ENCODE data around the gene ATXN7L1. TPM values are rescaled to one million over a fixed set of nuclear protein-coding genes. Genes with fewer than 3 reads are reported as not detected.

Gene ATXN7L1
- total and polyA plus RNA-seq, 2 donors (not counting 1 experiment from before 2014, with no cell fraction given): 7.1 to 40.6 TPM

- WGBS (ENCODE audit: insufficient coverage): 77% methylated on average over 11 of the region's 12 CpGs
- Mint-ChIP-seq H3K4me3 (no peak overlapping the region), H3K9me3 (ENCODE audit: insufficient read depth) (no peaks in the 10 kb centered on the region), H3K4me1 (peaks cover 27% of the 10 kb centered on the region), H3K27me3 (no peaks in the 10 kb centered on the region), H3K27ac (no peak overlapping the region)
- Histone ChIP-seq H3K4me1 (ENCODE audit: control insufficient read depth in 2 of 2, insufficient read depth in 2 of 2, low read length in 2 of 2) (peaks cover 9 to 16% of the 10 kb centered on the region in 2 donors), H3K36me3 (replicated peaks in 1 of 2; ENCODE audit: control extremely low read depth in 1 of 2, control insufficient read depth in 1 of 2, extremely low read depth in 1 of 2, insufficient read depth in 2 of 2, low read length in 1 of 2) (no peaks in the 10 kb centered on the region), H3K4me3 (ENCODE audit: control extremely low read depth in 1 of 5, extremely low read depth in 1 of 5, insufficient read depth in 1 of 5, low read depth in 2 of 5, low read length in 4 of 5) (no peak overlapping the region), H3K4me2 (replicated peaks; ENCODE audit: low read depth, low read length, poor library complexity, severe bottlenecking) (peak overlapping the region; percentile 21), H4K20me1 (ENCODE audit: control insufficient read depth, insufficient read depth, low read length, poor library complexity, severe bottlenecking) (no peaks in the 10 kb centered on the region), H3K27me3 (replicated peaks in 1 of 4; ENCODE audit: control extremely low read depth in 1 of 4, control insufficient read depth in 3 of 4, insufficient read depth in 4 of 4, low read length in 3 of 4) (no peaks in the 10 kb centered on the region), H2AFZ (ENCODE audit: insufficient read depth, low read depth, low read length, poor library complexity, severe bottlenecking) (peak overlapping the region; percentile 57), H3K9ac (ENCODE audit: low read length) (no peak overlapping the region), H3K27ac (ENCODE audit: low read length in 2 of 2) (no peak overlapping the region), H3K9me3 (ENCODE audit: control extremely low read depth in 1 of 3, control insufficient read depth in 2 of 3, insufficient read depth in 1 of 3, low read length in 2 of 3) (peaks cover 0 to 14% (median 3%) of the 10 kb centered on the region in 3 donors), H3K79me2 (ENCODE audit: control insufficient read depth, insufficient read depth, low read length) (no peaks in the 10 kb centered on the region)
- ATAC-seq (ENCODE audit: low read depth) (no peak), DNase-seq (peak; percentile 10)
- ChIA-PET POLR2A (no interaction called here), CTCF (interaction anchor here (0.7 to 1.0 kb wide), 2 partner anchors 204 to 447 kb away, joined by 3 read pairs; no protein-coding TSS in a partner anchor)
- no peak for TF ChIP-seq EZH2 (IDR thresholded peaks at IDR 0.05; ENCODE audit: borderline replicate concordance, insufficient read depth, low read depth, low read length, poor library complexity, severe bottlenecking)
- TF ChIP-seq, protein P1, sequence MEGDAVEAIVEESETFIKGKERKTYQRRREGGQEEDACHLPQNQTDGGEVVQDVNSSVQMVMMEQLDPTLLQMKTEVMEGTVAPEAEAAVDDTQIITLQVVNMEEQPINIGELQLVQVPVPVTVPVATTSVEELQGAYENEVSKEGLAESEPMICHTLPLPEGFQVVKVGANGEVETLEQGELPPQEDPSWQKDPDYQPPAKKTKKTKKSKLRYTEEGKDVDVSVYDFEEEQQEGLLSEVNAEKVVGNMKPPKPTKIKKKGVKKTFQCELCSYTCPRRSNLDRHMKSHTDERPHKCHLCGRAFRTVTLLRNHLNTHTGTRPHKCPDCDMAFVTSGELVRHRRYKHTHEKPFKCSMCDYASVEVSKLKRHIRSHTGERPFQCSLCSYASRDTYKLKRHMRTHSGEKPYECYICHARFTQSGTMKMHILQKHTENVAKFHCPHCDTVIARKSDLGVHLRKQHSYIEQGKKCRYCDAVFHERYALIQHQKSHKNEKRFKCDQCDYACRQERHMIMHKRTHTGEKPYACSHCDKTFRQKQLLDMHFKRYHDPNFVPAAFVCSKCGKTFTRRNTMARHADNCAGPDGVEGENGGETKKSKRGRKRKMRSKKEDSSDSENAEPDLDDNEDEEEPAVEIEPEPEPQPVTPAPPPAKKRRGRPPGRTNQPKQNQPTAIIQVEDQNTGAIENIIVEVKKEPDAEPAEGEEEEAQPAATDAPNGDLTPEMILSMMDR (IDR thresholded peaks at IDR 0.05): no peak
- intact Hi-C loops (cut with micrococcal nuclease): loop anchor here (2.0 to 5.0 kb wide), 4 partner anchors 93 to 1356 kb away; no protein-coding TSS in a partner anchor
Observed at GRCh38 chr7:105587909-105588635, 288.3 kb downstream of the ATXN7L1 start.
